GM12878 (cell line): ENCODE measurements around the gene MXRA8. TPM values are rescaled to one million over a fixed set of nuclear protein-coding genes. Genes with fewer than 3 reads are reported as not detected.

Source experiments
- ATAC-seq: fragments of 200-7000 bp; cut with Tn5 transposase; 3 replicates; pipeline ENCODE4 v1.9.1; 2020; ENCODE audit warnings: mild to moderate bottlenecking, moderate library complexity
- BruUV-seq: library from RNA; stranded (reverse); fragments of 400-500 nt; replicated peaks from 2 replicates; lab custom pipeline; 2021; lab: Mats Ljungman, UMichigan
- CTCF ChIA-PET: fragments of 300-600 bp; sonication (Branson Sonifier 250); formaldehyde crosslinking; extraction: SDS; loops from one replicate; lab custom pipeline; 2021; ENCODE audit warnings: inconsistent platforms; lab: Yijun Ruan, JAX
- POLR2A ChIA-PET: fragments of 350-600 bp; formaldehyde crosslinking; extraction: SDS; loops from one replicate; lab custom pipeline; 2021; ENCODE audit warnings: inconsistent platforms; lab: Charles Lee
- RAD21 ChIA-PET: fragments of 300-600 bp; sonication (Branson Sonifier 250); formaldehyde crosslinking; loops from one replicate; lab custom pipeline; 2023; ENCODE audit warnings: antibody characterized with exemption; ENCODE audit not compliant: unreplicated experiment; lab: Charles Lee
- SMC1A ChIA-PET: fragments of 300-600 bp; sonication (Branson Sonifier 250); formaldehyde crosslinking; loops from one replicate; lab custom pipeline; 2023; ENCODE audit not compliant: unreplicated experiment, uncharacterized antibody; lab: Charles Lee
- DNase-seq: peaks from one replicate; pipeline ENCODE4 v3.0.0-alpha.2; 2011; ENCODE audit warnings: low read depth, low spot score
- FAIRE-seq: peaks from 3 replicates; lab custom pipeline; 2011; peaks lifted over from hg19 to GRCh38; lab: Jason Lieb, UNC
- H2AFZ ChIP-seq: 2 replicates; pipeline ENCODE4 v1.6.0; 2011; ENCODE audit warnings: low read depth, low read length, control low read depth; ENCODE audit not compliant: control insufficient read depth
- H3K27ac ChIP-seq: 2 replicates; pipeline ENCODE4 v1.5.1; 2011; ENCODE audit warnings: control low read depth; ENCODE audit not compliant: control insufficient read depth, insufficient read depth
- H3K27me3 ChIP-seq, 2 experiments: replicated peaks in 1 of 2; 2 replicates each; pipeline versions ENCODE4 v1.6.0 to v1.6.1; 2011; ENCODE audit warnings: low read length in 1 of 2; ENCODE audit not compliant: control insufficient read depth in 2 of 2, insufficient read depth in 2 of 2
- H3K36me3 ChIP-seq, 2 experiments: 2 replicates each; pipeline ENCODE4 v1.5.1; 2011; ENCODE audit warnings: low read length in 1 of 2; ENCODE audit not compliant: control insufficient read depth in 2 of 2, insufficient read depth in 2 of 2
- H3K4me1 ChIP-seq: 2 replicates; pipeline ENCODE4 v1.6.1; 2011; ENCODE audit warnings: mild to moderate bottlenecking, low read length, moderate library complexity, mixed read lengths; ENCODE audit not compliant: control insufficient read depth, insufficient read depth
- H3K4me2 ChIP-seq: 2 replicates; pipeline ENCODE4 v1.6.0; 2011; ENCODE audit warnings: control low read depth; ENCODE audit not compliant: control insufficient read depth, insufficient read depth
- H3K4me3 ChIP-seq: fragments of 200-600 bp; sonication (generic); 2 replicates; pipeline ENCODE4 v1.5.1; 2016
- H3K79me2 ChIP-seq: 2 replicates; pipeline ENCODE4 v1.6.0; 2011; ENCODE audit warnings: low read length; ENCODE audit not compliant: control insufficient read depth, insufficient read depth
- H3K9ac ChIP-seq: 2 replicates; pipeline ENCODE4 v1.8.0; 2011; ENCODE audit warnings: low read length, control low read depth, mixed read lengths; ENCODE audit not compliant: control insufficient read depth, insufficient read depth
- H3K9me3 ChIP-seq: replicated peaks from 3 replicates; pipeline ENCODE4 v1.5.1; 2011; ENCODE audit warnings: mild to moderate bottlenecking, low read length; ENCODE audit not compliant: control insufficient read depth, insufficient read depth
- H4K20me1 ChIP-seq: 2 replicates; pipeline ENCODE4 v1.6.0; 2011; ENCODE audit not compliant: control insufficient read depth, insufficient read depth
- CEBPB ChIP-seq, 2 experiments: fragments of 150-350 bp in 1 of 2; IDR thresholded peaks; 2 replicates each; pipeline ENCODE4 v1.6.1; 2012 to 2014; ENCODE audit warnings: low read depth in 2 of 2, low read length in 2 of 2, borderline replicate concordance in 1 of 2, inconsistent platforms in 1 of 2
- DPF2 ChIP-seq: fragments of 450-650 bp; IDR thresholded peaks from 2 replicates; pipeline ENCODE4 v1.6.1; 2017; ENCODE audit warnings: mild to moderate bottlenecking
- IRF5 ChIP-seq: fragments of 450-650 bp; IDR thresholded peaks from 2 replicates; pipeline ENCODE4 v1.6.1; 2017; ENCODE audit warnings: borderline replicate concordance
- JUNB ChIP-seq: IDR thresholded peaks from 2 replicates; pipeline ENCODE4 v1.6.1; 2016; ENCODE audit warnings: antibody characterized with exemption, mild to moderate bottlenecking
- MEF2A ChIP-seq: IDR thresholded peaks from 2 replicates; pipeline ENCODE4 v1.6.1; 2011; ENCODE audit warnings: low read depth, mild to moderate bottlenecking, low read length, moderate library complexity; ENCODE audit not compliant: insufficient read depth
- MTA3 ChIP-seq: IDR thresholded peaks from 2 replicates; pipeline ENCODE4 v1.6.1; 2012; ENCODE audit warnings: low read length, inconsistent platforms, borderline replicate concordance
- NR2F1 ChIP-seq: fragments of 450-650 bp; conservative IDR thresholded peaks from 2 replicates; pipeline ENCODE4 v1.6.1; 2017; ENCODE audit warnings: mild to moderate bottlenecking
- SMAD1 ChIP-seq: fragments of 450-650 bp; IDR thresholded peaks from 2 replicates; pipeline ENCODE4 v1.6.1; 2018; ENCODE audit warnings: mild to moderate bottlenecking, low read depth; ENCODE audit not compliant: partially characterized antibody
- SREBF2 ChIP-seq: IDR thresholded peaks from 2 replicates; pipeline ENCODE4 v1.6.1; 2012; ENCODE audit warnings: mild to moderate bottlenecking, low read length
- STAT1 ChIP-seq: fragments of 450-650 bp; conservative IDR thresholded peaks from 2 replicates; pipeline ENCODE4 v1.6.1; 2014; ENCODE audit warnings: antibody characterized with exemption, mild to moderate bottlenecking
- STAT3 ChIP-seq: IDR thresholded peaks from 2 replicates; pipeline ENCODE4 v1.6.1; 2011; ENCODE audit warnings: low read depth, low read length, improper control_type of control experiment
- SUPT20H ChIP-seq: IDR thresholded peaks from 2 replicates; pipeline ENCODE4 v1.6.1; 2011; ENCODE audit warnings: low read depth, mild to moderate bottlenecking, low read length, moderate library complexity, borderline replicate concordance; ENCODE audit not compliant: control insufficient read depth
- TBL1XR1 ChIP-seq: IDR thresholded peaks from 2 replicates; pipeline ENCODE4 v1.6.1; 2012; ENCODE audit warnings: low read depth, low read length, improper control_type of control experiment
- WGBS: methylation state at CpG from one replicate; pipeline ENCODE4 v1.1.6; 2016; ENCODE audit warnings: low lambda C conversion rate; ENCODE audit not compliant: insufficient replicate concordance, insufficient coverage; ENCODE audit errors: missing lambda C conversion rate; 5-methylcytosine and 5-hydroxymethylcytosine counted together
- in situ Hi-C: fragments of 300-500 bp; cut with MboI; formaldehyde crosslinking; loops from 9 replicates; pipeline ENCODE4 v1.14.3; 2018; ENCODE audit warnings: mixed read lengths
- intact Hi-C: fragments of 100-400 bp; cut with micrococcal nuclease; formaldehyde crosslinking; loops from one replicate; pipeline ENCODE4 v1.14.2; 2022; ENCODE audit not compliant: unreplicated experiment
- polyA plus RNA-seq, 11 experiments: library from polyadenylated mRNA; depleted of rRNA in 4 of 11; unstranded in 6 of 11; stranded (reverse) in 5 of 11; fragments of >200 nt; fragmentation: Nextera tagmentation in 4 of 11; fragmentation: Illumina TruSeq in 1 of 11; extraction: Ambion mirVana in 4 of 11; extraction: Trizol in 1 of 11; gene quantifications; 1 replicate in 1 of 11; 2 replicates in 10 of 11; pipeline versions ENCODE4 v1.2.1 to v1.2.3, GENCODE V29; 2011 to 2016; ENCODE audit warnings: inconsistent platforms in 2 of 11, missing spikeins in 2 of 11, low read depth in 1 of 11
- total RNA-seq, 4 experiments: library from RNA; depleted of rRNA in 3 of 4; stranded (reverse); fragments of >200 nt in 3 of 4; fragmentation: Illumina TruSeq in 1 of 4; extraction: Trizol in 1 of 4; gene quantifications; 2 replicates each; pipeline versions ENCODE4 v1.2.1 to v1.2.3, GENCODE V29; 2013 to 2021
- TF ChIP-seq, protein P1 (sequence below): fragments of 150-350 bp; IDR thresholded peaks from 2 replicates; pipeline ENCODE4 v1.6.1; 2014; ENCODE audit warnings: mild to moderate bottlenecking, low read depth, low read length

Gene MXRA8
- total and polyA plus RNA-seq, 10 of the 15 experiments (the other 5 are each of a cell fraction or from before 2014, with no cell fraction given), result 0.11 to 0.54 (median 0.21) TPM; not detected in 6

DNA sequence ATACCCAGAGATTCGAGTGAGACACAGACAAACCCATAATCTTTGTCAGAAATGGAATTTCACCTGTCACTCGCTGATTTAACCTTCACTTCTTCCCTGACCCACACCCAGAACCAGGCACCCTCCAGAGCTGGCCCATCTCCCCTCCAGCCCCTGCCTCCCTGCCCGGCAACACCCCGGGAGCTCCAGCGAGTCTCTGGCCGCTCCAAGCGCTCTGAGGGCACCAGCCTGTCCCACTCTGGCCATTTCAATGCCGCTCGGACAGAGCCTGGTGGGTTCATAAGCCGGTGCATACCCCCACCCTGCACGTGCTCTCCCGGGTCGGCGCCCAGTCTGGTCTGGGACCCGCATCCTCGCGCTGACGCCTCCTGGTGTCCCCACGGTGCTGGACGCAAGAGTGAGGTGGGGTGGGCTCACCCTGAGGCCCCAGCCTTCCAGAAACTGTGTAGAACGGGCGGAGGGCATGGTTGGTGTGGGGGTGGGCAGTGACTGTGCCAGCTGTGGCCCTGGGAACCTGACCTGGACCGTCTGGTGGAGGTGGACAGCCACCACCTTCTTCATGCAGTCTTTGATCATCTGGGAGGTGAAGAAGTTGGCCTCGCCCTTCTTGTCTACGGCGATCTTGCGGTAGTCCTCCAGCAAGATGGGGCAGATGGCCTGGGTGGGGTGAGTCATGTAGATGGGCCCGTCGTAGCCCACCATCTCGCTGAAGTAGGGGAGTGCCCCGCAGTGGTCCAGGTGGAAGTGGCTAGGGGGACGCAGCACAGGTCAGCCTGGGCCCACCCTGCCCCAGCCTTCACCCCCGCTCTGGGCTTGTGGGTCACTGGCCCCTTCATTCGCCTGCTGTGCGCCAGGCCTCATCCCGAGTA lies 39.3 kb downstream of the MXRA8 start:
- 92% methylated on average over 36 of the region's 36 CpGs for WGBS
- SMC1A ChIA-PET, result no interaction called here
- no peak for DNase-seq
- peaks cover 27% of the 10 kb centered on the region for H3K79me2 ChIP-seq
- POLR2A ChIA-PET, result no interaction called here
- peaks cover 0 to 19% of the 10 kb centered on the region in 2 experiments; a peak in 3 of 4 replicates for H3K36me3 ChIP-seq
- no peak overlapping the region for H3K27ac ChIP-seq
- H3K4me3 ChIP-seq, result no peak overlapping the region
- intact Hi-C loops (no loop called here), in situ Hi-C loops (no loop called here)
- H3K4me1 ChIP-seq, result peaks cover 5% of the 10 kb centered on the region
- H3K9me3 ChIP-seq, result no peaks in the 10 kb centered on the region
- H4K20me1 ChIP-seq, result no peaks in the 10 kb centered on the region; the same call in 1 of the 2 replicates
- RAD21 ChIA-PET, result no interaction called here
- BruUV-seq, result no TSS peak
- no peak overlapping the region for H3K9ac ChIP-seq
- no peaks in the 10 kb centered on the region for H3K27me3 ChIP-seq
- TF ChIP-seq, protein P1, sequence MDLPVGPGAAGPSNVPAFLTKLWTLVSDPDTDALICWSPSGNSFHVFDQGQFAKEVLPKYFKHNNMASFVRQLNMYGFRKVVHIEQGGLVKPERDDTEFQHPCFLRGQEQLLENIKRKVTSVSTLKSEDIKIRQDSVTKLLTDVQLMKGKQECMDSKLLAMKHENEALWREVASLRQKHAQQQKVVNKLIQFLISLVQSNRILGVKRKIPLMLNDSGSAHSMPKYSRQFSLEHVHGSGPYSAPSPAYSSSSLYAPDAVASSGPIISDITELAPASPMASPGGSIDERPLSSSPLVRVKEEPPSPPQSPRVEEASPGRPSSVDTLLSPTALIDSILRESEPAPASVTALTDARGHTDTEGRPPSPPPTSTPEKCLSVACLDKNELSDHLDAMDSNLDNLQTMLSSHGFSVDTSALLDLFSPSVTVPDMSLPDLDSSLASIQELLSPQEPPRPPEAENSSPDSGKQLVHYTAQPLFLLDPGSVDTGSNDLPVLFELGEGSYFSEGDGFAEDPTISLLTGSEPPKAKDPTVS, result no peak
- no peak for TF ChIP-seq CEBPB (IDR thresholded peaks at IDR 0.05; ENCODE audit: borderline replicate concordance in 1 of 2, low read depth in 2 of 2, low read length in 2 of 2)
- TF ChIP-seq DPF2, result no peak
- TF ChIP-seq SUPT20H, result no peak
- no peak for TF ChIP-seq TBL1XR1
- TF ChIP-seq IRF5, result no peak
- no peak for TF ChIP-seq NR2F1
- no peak for TF ChIP-seq STAT3
- TF ChIP-seq JUNB, result no peak
- TF ChIP-seq MTA3, result no peak
- no peak for TF ChIP-seq MEF2A
- no peak for TF ChIP-seq SREBF2
- no peak for TF ChIP-seq STAT1
- TF ChIP-seq SMAD1, result no peak
- TF ChIP-seq, all 136 proteins: peak for 0
- CTCF ChIA-PET, result interaction anchor here (0.6 kb wide), 1 partner anchor 29 kb away, joined by 4 read pairs; no protein-coding TSS in a partner anchor
- no peak for FAIRE-seq
- H2AFZ ChIP-seq, result no peak overlapping the region
- ATAC-seq, result no peak
- H3K4me2 ChIP-seq, result no peak overlapping the region
